K562 (cell line): Measurements from ENCODE around the gene CACNG7. TPM values are rescaled to one million over a fixed set of nuclear protein-coding genes. Genes with fewer than 3 reads are reported as not detected.

ENCODE experiments used
- CBX5 ChIP-seq: IDR thresholded peaks from 2 replicates; pipeline ENCODE4 v1.6.1; 2014; ENCODE audit warnings: low read depth, borderline replicate concordance
- CTBP1 ChIP-seq: fragments of 450-650 bp; IDR thresholded peaks from 2 replicates; pipeline ENCODE4 v1.6.1; 2016; ENCODE audit warnings: borderline replicate concordance
- DNMT1 ChIP-seq: fragments of 450-650 bp; IDR thresholded peaks from 2 replicates; pipeline ENCODE4 v1.6.1; 2016; ENCODE audit warnings: antibody characterized with exemption, mild to moderate bottlenecking
- ELF2 ChIP-seq: fragments of 250-450 bp; sonication (Bioruptor Pico); IDR thresholded peaks from 2 replicates; pipeline ENCODE4 v1.5.0; 2021; ENCODE audit warnings: mild to moderate bottlenecking
- ETV5 ChIP-seq: sonication (generic); formaldehyde crosslinking; IDR thresholded peaks from 2 replicates; pipeline ENCODE4 v1.4.0; 2020; ENCODE audit warnings: low read depth, mild to moderate bottlenecking, missing genetic modification reagents
- FOXM1 ChIP-seq, 2 experiments: fragments of 450-650 bp in 1 of 2; sonication (generic) in 1 of 2; formaldehyde crosslinking in 1 of 2; IDR thresholded peaks; 2 replicates each; pipeline versions ENCODE4 v1.6.1 to v1.9.0; 2017 to 2022; ENCODE audit warnings: low read depth in 2 of 2, mild to moderate bottlenecking in 2 of 2, missing genetic modification reagents in 1 of 2, moderate library complexity in 1 of 2
- GATA2 ChIP-seq: sonication (generic); formaldehyde crosslinking; IDR thresholded peaks from 2 replicates; pipeline ENCODE4 v1.4.0; 2020; ENCODE audit warnings: mild to moderate bottlenecking, missing genetic modification reagents
- GTF2F1 ChIP-seq: IDR thresholded peaks from 2 replicates; pipeline ENCODE4 v1.6.1; 2011; ENCODE audit warnings: low read depth, low read length, improper control_type of control experiment
- HDAC6 ChIP-seq: IDR thresholded peaks from 2 replicates; pipeline ENCODE4 v1.6.1; 2012; ENCODE audit warnings: low read depth, mild to moderate bottlenecking, control low read depth, inconsistent platforms, low read length, moderate library complexity
- HEY1 ChIP-seq: fragments of 250-450 bp; sonication (Bioruptor Pico); IDR thresholded peaks from 2 replicates; pipeline ENCODE4 v1.5.0; 2020; ENCODE audit warnings: mild to moderate bottlenecking, moderate library complexity, borderline replicate concordance
- HMG20A ChIP-seq: fragments of 450-650 bp; formaldehyde crosslinking; conservative IDR thresholded peaks from 2 replicates; pipeline ENCODE4 v1.4.0; 2020; ENCODE audit warnings: mild to moderate bottlenecking, mixed read lengths
- JUND ChIP-seq, 2 experiments: IDR thresholded peaks; 2 replicates in 1 of 2; 3 replicates in 1 of 2; pipeline ENCODE4 v1.6.1; 2011; ENCODE audit warnings: borderline replicate concordance in 2 of 2, low read depth in 2 of 2, low read length in 2 of 2, improper control_type of control experiment in 1 of 2, missing biosample characterization in 1 of 2, missing genetic modification characterization in 1 of 2, missing genetic modification reagents in 1 of 2
- KHSRP ChIP-seq: fragments of 450-650 bp; IDR thresholded peaks from 2 replicates; pipeline ENCODE4 v1.6.1; 2017
- KLF13 ChIP-seq: fragments of 450-650 bp; IDR thresholded peaks from 2 replicates; pipeline ENCODE4 v1.6.1; 2016; ENCODE audit warnings: missing genetic modification characterization, low read depth, mild to moderate bottlenecking, missing compliant biosample characterization, moderate library complexity, borderline replicate concordance
- MCM5 ChIP-seq: fragments of 450-650 bp; IDR thresholded peaks from 2 replicates; pipeline ENCODE4 v1.6.1; 2016; ENCODE audit warnings: low read depth
- MECOM ChIP-seq: fragments of 250-450 bp; sonication (Bioruptor Pico); IDR thresholded peaks from 2 replicates; pipeline ENCODE4 v1.8.0; 2022; ENCODE audit warnings: inconsistent platforms
- PCBP2 ChIP-seq: fragments of 200-400 bp; formaldehyde crosslinking; IDR thresholded peaks from 2 replicates; pipeline ENCODE4 v1.6.1; 2018; ENCODE audit warnings: low read length, low read depth, mild to moderate bottlenecking, moderate library complexity; ENCODE audit not compliant: poor library complexity, severe bottlenecking
- RFX5 ChIP-seq: IDR thresholded peaks from 2 replicates; pipeline ENCODE4 v1.6.1; 2011; ENCODE audit warnings: low read depth, mild to moderate bottlenecking, improper control_type of control experiment, low read length
- STAG1 ChIP-seq: sonication (generic); formaldehyde crosslinking; IDR thresholded peaks from 2 replicates; pipeline ENCODE4 v1.5.0; 2020; ENCODE audit warnings: missing genetic modification reagents, borderline replicate concordance
- ZEB2 ChIP-seq: fragments of 450-650 bp; IDR thresholded peaks from 2 replicates; pipeline ENCODE4 v1.6.1; 2016
- ZNF140 ChIP-seq: fragments of 250-450 bp; sonication (Bioruptor Pico); IDR thresholded peaks from 2 replicates; pipeline ENCODE4 v1.8.0; 2021; ENCODE audit warnings: moderate library complexity, mild to moderate bottlenecking, inconsistent platforms
- ZNF324 ChIP-seq: fragments of 250-450 bp; sonication (Bioruptor Pico); IDR thresholded peaks from 2 replicates; pipeline ENCODE4 v1.4.0; 2020; ENCODE audit warnings: mild to moderate bottlenecking
- ZNF354B ChIP-seq: fragments of 250-450 bp; sonication (Bioruptor Pico); IDR thresholded peaks from 2 replicates; pipeline ENCODE4 v1.4.0; 2020
- ZNF431 ChIP-seq: sonication (generic); formaldehyde crosslinking; IDR thresholded peaks from 2 replicates; pipeline ENCODE4 v1.8.0; 2022; ENCODE audit warnings: mild to moderate bottlenecking, missing genetic modification reagents
- ZNF584 ChIP-seq: fragments of 200-800 bp; sonication (Bioruptor generic); IDR thresholded peaks from 2 replicates; pipeline ENCODE4 v1.6.1; 2016; ENCODE audit warnings: low read depth, mild to moderate bottlenecking, missing genetic modification characterization, missing compliant biosample characterization
- polyA plus RNA-seq, 8 experiments: library from polyadenylated mRNA; depleted of rRNA in 4 of 8; stranded (reverse) in 5 of 8; unstranded in 3 of 8; fragments of >200 nt; fragmentation: Nextera tagmentation in 2 of 8; fragmentation: Illumina TruSeq in 1 of 8; extraction: Ambion mirVana in 2 of 8; extraction: Trizol in 1 of 8; gene quantifications; 2 replicates each; pipeline versions ENCODE4 v1.2.1 to v1.2.3, GENCODE V29; 2011 to 2014; ENCODE audit warnings: inconsistent platforms in 1 of 8, missing spikeins in 1 of 8
- total RNA-seq, 7 experiments: library from RNA; depleted of rRNA in 6 of 7; stranded (reverse); fragments of >200 nt in 6 of 7; fragmentation: Illumina TruSeq in 2 of 7; extraction: Trizol in 2 of 7; gene quantifications; 2 replicates each; pipeline versions ENCODE4 v1.2.1 to v1.2.3, GENCODE V29; 2011 to 2021; ENCODE audit warnings: low replicate concordance in 1 of 7
- TF ChIP-seq, protein P1 (sequence below): sonication (generic); formaldehyde crosslinking; IDR thresholded peaks from 2 replicates; pipeline ENCODE4 v1.8.0; 2023; ENCODE audit warnings: mild to moderate bottlenecking, missing genetic modification reagents

Gene CACNG7
- total and polyA plus RNA-seq, 9 of the 15 experiments (the other 6 are each of a cell fraction or from before 2014, with no cell fraction given): not detected

- no peak for TF ChIP-seq FOXM1 (IDR thresholded peaks at IDR 0.05; ENCODE audit: low read depth)
- 0 out of 2 replicates have a peak, but pooled peaks have one; percentile 3 for TF ChIP-seq FOXM1 (CRISPR knock-in tag; IDR thresholded peaks at IDR 0.05; ENCODE audit: low read depth)
- no peak for TF ChIP-seq ELF2
- TF ChIP-seq KLF13 (tag): 0 out of 2 replicates have a peak, but pooled peaks have one; percentile 27
- TF ChIP-seq ZNF324: no peak
- TF ChIP-seq CTBP1: peak; percentile 73; the same call in 1 of the 2 replicates
- TF ChIP-seq MECOM (CRISPR knock-in tag): no peak
- no peak for TF ChIP-seq HDAC6
- TF ChIP-seq, protein P1, sequence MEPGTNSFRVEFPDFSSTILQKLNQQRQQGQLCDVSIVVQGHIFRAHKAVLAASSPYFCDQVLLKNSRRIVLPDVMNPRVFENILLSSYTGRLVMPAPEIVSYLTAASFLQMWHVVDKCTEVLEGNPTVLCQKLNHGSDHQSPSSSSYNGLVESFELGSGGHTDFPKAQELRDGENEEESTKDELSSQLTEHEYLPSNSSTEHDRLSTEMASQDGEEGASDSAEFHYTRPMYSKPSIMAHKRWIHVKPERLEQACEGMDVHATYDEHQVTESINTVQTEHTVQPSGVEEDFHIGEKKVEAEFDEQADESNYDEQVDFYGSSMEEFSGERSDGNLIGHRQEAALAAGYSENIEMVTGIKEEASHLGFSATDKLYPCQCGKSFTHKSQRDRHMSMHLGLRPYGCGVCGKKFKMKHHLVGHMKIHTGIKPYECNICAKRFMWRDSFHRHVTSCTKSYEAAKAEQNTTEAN: 0 out of 2 replicates have a peak, but pooled peaks have one; percentile 43
- no peak for TF ChIP-seq ZNF354B (CRISPR knock-in tag)
- TF ChIP-seq STAG1 (CRISPR knock-in tag): no peak
- TF ChIP-seq GTF2F1: no peak
- no peak for TF ChIP-seq CBX5
- TF ChIP-seq DNMT1: no peak
- no peak for TF ChIP-seq ETV5 (CRISPR knock-in tag)
- TF ChIP-seq HMG20A (CRISPR knock-in tag): no peak
- TF ChIP-seq KHSRP: no peak
- no peak for TF ChIP-seq ZNF140
- no peak for TF ChIP-seq PCBP2
- peak; percentile 20; the same call in 1 of the 2 replicates for TF ChIP-seq JUND (IDR thresholded peaks at IDR 0.05; ENCODE audit: borderline replicate concordance, low read depth, low read length)
- no peak; the same call in 2 of the 3 replicates for TF ChIP-seq JUND (tag; IDR thresholded peaks at IDR 0.05; ENCODE audit: borderline replicate concordance, low read depth, low read length)
- TF ChIP-seq MCM5: no peak
- TF ChIP-seq GATA2 (CRISPR knock-in tag): no peak
- 0 out of 2 replicates have a peak, but pooled peaks have one; percentile 59 for TF ChIP-seq ZNF431
- TF ChIP-seq HEY1: no peak
- TF ChIP-seq ZEB2: peak; percentile 29; the same call in 1 of the 2 replicates
- peak; percentile 42; the same call in 1 of the 2 replicates for TF ChIP-seq ZNF584 (CRISPR knock-in tag)
- TF ChIP-seq RFX5: no peak
These were observed 39.9 kb upstream of the CACNG7 start (continued) for GRCh38 chr19:53868892-53869804.
